Measurements from ENCODE around the gene AP3S1.

AP3S1 gene

DNA sequence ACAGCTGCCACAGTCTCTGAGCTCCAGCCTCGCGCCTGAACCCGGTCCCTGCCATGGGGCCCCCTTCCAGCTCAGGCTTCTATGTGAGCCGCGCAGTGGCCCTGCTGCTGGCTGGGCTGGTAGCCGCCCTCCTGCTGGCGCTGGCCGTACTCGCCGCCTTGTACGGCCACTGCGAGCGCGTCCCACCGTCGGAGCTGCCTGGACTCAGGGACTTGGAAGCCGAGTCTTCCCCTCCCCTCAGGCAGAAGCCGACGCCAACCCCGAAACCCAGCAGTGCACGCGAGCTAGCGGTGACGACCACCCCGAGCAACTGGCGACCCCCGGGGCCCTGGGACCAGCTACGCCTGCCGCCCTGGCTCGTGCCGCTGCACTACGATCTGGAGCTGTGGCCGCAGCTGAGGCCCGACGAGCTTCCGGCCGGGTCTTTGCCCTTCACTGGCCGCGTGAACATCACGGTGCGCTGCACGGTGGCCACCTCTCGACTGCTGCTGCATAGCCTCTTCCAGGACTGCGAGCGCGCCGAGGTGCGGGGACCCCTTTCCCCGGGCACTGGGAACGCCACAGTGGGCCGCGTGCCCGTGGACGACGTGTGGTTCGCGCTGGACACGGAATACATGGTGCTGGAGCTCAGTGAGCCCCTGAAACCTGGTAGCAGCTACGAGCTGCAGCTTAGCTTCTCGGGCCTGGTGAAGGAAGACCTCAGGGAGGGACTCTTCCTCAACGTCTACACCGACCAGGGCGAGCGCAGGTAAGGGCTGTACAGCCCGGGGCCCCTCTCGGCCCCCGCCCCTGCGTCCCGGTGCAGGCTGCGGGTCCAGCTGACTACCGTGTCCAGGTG lies 121.0 kb downstream of the AP3S1 start:
- Histone ChIP-seq H2AFZ (ENCODE audit: low read depth, low read length) (no peak overlapping the region), H3K36me3 (ENCODE audit: insufficient read depth, low read length) (no peaks in the 10 kb centered on the region), H3K4me3 (ENCODE audit: low read length) (no peak overlapping the region), H3K9me3 (ENCODE audit: low read length) (no peaks in the 10 kb centered on the region), H3K4me1 (ENCODE audit: insufficient read depth, low read length) (no peaks in the 10 kb centered on the region), H3K27me3 (ENCODE audit: insufficient read depth, low read length) (no peaks in the 10 kb centered on the region)

DNA sequence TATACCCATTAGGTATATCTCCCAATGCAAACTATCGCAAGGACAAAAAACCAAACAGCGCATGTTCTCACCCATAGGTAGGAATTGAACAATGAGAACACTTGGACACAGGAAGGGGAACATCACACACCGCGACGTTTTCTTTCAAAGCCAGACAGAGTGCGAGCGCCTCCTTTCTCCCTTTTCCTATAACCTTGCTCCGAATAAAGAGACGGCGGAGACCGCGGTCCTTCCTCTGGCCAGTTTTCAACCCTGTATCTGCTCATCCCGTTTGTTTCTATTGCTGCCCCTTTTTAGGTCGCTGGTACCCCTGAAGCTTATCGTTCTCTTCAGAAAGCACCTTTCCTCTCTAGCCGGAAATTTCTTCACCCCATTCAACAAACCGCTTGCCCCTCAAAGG lies 121.8 kb downstream of the AP3S1 start:
- H3K36me3 ChIP-seq (ENCODE audit: insufficient read depth, low read length): no peaks in the 10 kb centered on the region
- no peak overlapping the region for H3K4me3 ChIP-seq (ENCODE audit: low read length)
- H3K4me1 ChIP-seq (ENCODE audit: insufficient read depth, low read length): no peaks in the 10 kb centered on the region
- no peaks in the 10 kb centered on the region for H3K9me3 ChIP-seq (ENCODE audit: low read length)
- H2AFZ ChIP-seq (ENCODE audit: low read depth, low read length): no peak overlapping the region
- no peaks in the 10 kb centered on the region for H3K27me3 ChIP-seq (ENCODE audit: insufficient read depth, low read length)

All from neuron (in vitro differentiated cells).